Colonic mucosa (tissue), 4 donors: ENCODE measurements around the gene GID8. TPM values are rescaled to one million over a fixed set of nuclear protein-coding genes. Genes with fewer than 3 reads are reported as not detected.

Source experiments
- DNase-seq: peaks from one replicate; pipeline ENCODE4 v3.0.0-alpha.2; 2020
- H3K27ac ChIP-seq: fragments of 200-600 bp; one replicate; pipeline ENCODE4 v1.8.0; 2021
- H3K27me3 ChIP-seq: fragments of 200-600 bp; one replicate; pipeline ENCODE4 v1.8.0; 2021
- H3K36me3 ChIP-seq: fragments of 200-600 bp; one replicate; pipeline ENCODE4 v1.8.0; 2021
- H3K4me1 ChIP-seq: fragments of 200-600 bp; one replicate; pipeline ENCODE4 v1.8.0; 2021; ENCODE audit warnings: mild to moderate bottlenecking
- H3K4me3 ChIP-seq: fragments of 200-600 bp; one replicate; pipeline ENCODE4 v1.8.0; 2021
- H3K9ac ChIP-seq, 2 donors: one replicate each; pipeline ENCODE4 v1.7.0; 2013; ENCODE audit warnings: control low read depth in 2 of 2, low read depth in 2 of 2, low read length in 2 of 2
- H3K9me3 ChIP-seq: fragments of 200-600 bp; one replicate; pipeline ENCODE4 v1.8.0; 2021
- intact Hi-C: fragments of 100-400 bp; cut with DNase I; formaldehyde crosslinking; loops from one replicate; pipeline ENCODE4 v1.14.1; 2022
- total RNA-seq, 2 donors: library from RNA; stranded (reverse); fragmentation: NEBNext Ultra II Directional in 1 of 2; extraction: Animal tissue kit (Norgen Biotek cat#: 25700) in 1 of 2; gene quantifications; one replicate each; pipeline ENCODE4 v1.2.1, GENCODE V29; 2021
- TF ChIP-seq, protein P1 (sequence below): fragments of 200-600 bp; IDR thresholded peaks from one replicate; pipeline ENCODE4 v1.8.0; 2022; ENCODE audit warnings: antibody characterized with exemption, mild to moderate bottlenecking
- donor health status: healthy.
- donor health status: DM: no; HTN: no; CAD: no.
- donor health status: DM: no; HTN: no; CAD: no.

Gene GID8
- total RNA-seq, 2 donors from 2014 or later = 37.3 to 40.4 TPM

DNA sequence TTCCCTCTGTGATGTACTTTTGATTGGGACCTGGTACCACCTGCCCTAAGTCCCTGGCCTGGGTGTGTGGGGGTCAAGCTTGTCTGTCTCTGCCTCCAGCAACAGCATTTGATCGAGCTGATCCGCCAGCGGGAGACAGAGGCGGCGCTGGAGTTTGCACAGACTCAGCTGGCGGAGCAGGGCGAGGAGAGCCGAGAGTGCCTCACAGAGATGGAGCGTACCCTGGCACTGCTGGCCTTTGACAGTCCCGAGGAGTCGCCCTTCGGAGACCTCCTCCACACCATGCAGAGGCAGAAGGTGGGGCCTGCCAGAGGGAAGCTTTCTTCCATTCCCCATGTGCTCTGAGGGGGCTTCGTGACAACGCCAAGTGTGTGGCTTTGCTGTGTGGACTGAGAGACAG lies 5.4 kb downstream of the GID8 start:
- H3K9ac ChIP-seq = no peak overlapping the region
- no peaks in the 10 kb centered on the region for H3K27me3 ChIP-seq
- intact Hi-C loops = no loop called here
- H3K27ac ChIP-seq = no peak overlapping the region
- H3K9me3 ChIP-seq = no peaks in the 10 kb centered on the region
- TF ChIP-seq, protein P1, sequence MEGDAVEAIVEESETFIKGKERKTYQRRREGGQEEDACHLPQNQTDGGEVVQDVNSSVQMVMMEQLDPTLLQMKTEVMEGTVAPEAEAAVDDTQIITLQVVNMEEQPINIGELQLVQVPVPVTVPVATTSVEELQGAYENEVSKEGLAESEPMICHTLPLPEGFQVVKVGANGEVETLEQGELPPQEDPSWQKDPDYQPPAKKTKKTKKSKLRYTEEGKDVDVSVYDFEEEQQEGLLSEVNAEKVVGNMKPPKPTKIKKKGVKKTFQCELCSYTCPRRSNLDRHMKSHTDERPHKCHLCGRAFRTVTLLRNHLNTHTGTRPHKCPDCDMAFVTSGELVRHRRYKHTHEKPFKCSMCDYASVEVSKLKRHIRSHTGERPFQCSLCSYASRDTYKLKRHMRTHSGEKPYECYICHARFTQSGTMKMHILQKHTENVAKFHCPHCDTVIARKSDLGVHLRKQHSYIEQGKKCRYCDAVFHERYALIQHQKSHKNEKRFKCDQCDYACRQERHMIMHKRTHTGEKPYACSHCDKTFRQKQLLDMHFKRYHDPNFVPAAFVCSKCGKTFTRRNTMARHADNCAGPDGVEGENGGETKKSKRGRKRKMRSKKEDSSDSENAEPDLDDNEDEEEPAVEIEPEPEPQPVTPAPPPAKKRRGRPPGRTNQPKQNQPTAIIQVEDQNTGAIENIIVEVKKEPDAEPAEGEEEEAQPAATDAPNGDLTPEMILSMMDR = no peak
- peaks cover 5% of the 10 kb centered on the region for H3K36me3 ChIP-seq
- no peak for DNase-seq
- no peak overlapping the region for H3K4me3 ChIP-seq
- H3K4me1 ChIP-seq = peaks cover 11% of the 10 kb centered on the region

DNA sequence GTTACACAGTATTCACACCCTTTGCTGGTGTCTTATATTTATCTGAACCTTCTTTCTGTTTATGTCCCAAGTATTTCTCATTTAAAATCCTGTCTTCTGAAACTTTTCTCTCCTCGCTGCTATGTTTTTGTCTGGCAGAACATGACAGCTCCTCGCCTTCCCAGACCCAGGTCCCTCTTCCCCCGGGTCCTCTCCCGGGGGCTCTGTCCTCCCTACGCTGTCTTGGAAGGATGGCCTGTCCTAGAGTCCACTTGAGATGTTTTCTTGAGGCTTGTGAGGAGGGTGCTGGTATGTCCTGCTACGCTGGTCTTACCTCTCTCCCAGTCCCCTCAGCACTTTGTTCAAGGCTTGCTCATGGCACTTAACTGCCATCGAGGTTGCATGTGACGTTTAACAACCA lies 6.2 kb downstream of the GID8 start:
- Histone ChIP-seq H3K4me1 (peaks cover 8% of the 10 kb centered on the region), H3K27ac (no peak overlapping the region), H3K36me3 (peaks cover 5% of the 10 kb centered on the region), H3K4me3 (no peak overlapping the region), H3K27me3 (no peaks in the 10 kb centered on the region), H3K9ac (no peak overlapping the region), H3K9me3 (no peaks in the 10 kb centered on the region)
- TF ChIP-seq, protein P1 = no peak
- DNase-seq = no peak
- intact Hi-C loops = no loop called here

DNA sequence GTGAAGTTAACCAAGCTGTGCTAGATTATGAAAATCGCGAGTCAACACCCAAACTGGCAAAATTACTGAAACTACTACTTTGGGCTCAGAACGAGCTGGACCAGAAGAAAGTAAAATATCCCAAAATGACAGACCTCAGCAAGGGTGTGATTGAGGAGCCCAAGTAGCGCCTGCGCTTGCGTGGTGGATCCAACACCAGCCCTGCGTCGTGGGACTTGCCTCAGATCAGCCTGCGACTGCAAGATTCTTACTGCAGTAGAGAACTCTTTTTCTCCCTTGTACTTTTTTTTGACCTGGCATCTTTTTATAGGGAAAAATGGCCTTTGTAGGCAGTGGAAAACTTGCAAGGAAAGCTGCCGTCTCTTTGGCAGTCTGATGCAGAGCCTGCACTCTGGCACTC lies 6.8 kb downstream of the GID8 start:
- Histone ChIP-seq H3K9ac (no peak overlapping the region), H3K27me3 (no peaks in the 10 kb centered on the region), H3K4me1 (peaks cover 2% of the 10 kb centered on the region), H3K36me3 (peaks cover 5% of the 10 kb centered on the region), H3K27ac (no peak overlapping the region), H3K9me3 (no peaks in the 10 kb centered on the region), H3K4me3 (no peak overlapping the region)
- no peak for DNase-seq
- TF ChIP-seq, protein P1 = no peak
- intact Hi-C loops = no loop called here

DNA sequence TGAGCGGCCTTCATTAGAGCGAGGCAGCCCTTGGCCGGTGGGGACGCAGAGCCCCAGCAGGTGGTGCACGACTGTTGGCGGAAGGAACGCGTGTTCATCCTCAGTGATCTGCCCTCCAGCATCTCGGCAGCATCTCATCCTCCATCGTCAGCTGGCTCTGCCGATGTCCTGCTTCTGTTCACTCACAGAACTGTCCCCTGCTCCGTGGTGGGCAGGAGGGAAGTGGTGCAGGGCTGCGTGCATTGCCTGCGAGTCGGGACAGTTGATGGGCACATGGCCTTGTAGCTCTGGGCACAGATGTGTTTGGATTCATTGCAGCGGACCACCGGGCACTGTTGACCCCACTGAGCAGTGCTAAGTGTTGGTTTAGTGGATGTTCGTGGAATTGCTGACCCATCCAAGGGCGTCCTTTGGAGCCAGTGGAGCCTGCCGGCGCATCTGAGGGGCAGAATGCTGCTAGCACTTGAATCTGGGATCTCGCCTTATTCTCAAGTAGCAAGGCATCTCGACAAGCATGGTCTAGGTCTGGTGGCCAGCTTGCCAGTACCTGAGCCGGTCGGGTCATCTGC lies 7.9 kb downstream of the GID8 start:
- H3K9me3 ChIP-seq = no peaks in the 10 kb centered on the region
- H3K4me3 ChIP-seq = no peak overlapping the region
- H3K27me3 ChIP-seq = no peaks in the 10 kb centered on the region
- H3K27ac ChIP-seq = no peak overlapping the region
- H3K9ac ChIP-seq = no peak overlapping the region
- DNase-seq = no peak
- intact Hi-C loops = no loop called here
- H3K36me3 ChIP-seq = peaks cover 5% of the 10 kb centered on the region
- H3K4me1 ChIP-seq = no peaks in the 10 kb centered on the region
- TF ChIP-seq, protein P1 = no peak

DNA sequence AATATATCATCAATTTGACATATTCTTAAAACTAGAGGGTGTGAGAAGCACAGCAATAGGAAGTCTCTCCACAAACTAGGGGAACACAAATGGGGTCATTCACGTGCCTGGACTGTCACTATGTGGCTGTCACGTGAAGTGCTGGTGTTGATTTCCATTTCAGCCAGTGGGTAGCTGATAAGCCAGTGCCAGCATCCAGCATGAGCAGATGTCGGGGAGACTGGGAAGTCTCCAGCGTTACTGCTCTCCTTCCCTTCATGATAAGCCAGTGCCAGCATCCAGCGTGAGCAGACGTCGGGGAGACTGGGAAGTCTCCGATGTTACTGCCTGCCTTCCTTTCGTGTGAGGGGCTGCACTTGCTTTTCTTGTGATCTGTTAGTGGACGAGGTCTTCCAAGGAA lies 9.0 kb downstream of the GID8 start:
- H3K27ac ChIP-seq = no peak overlapping the region
- intact Hi-C loops = no loop called here
- peaks cover 1% of the 10 kb centered on the region for H3K4me1 ChIP-seq
- peaks cover 5% of the 10 kb centered on the region for H3K36me3 ChIP-seq
- TF ChIP-seq, protein P1 = no peak
- no peak overlapping the region for H3K4me3 ChIP-seq
- H3K27me3 ChIP-seq = no peaks in the 10 kb centered on the region
- H3K9ac ChIP-seq = no peak overlapping the region
- H3K9me3 ChIP-seq = no peaks in the 10 kb centered on the region
- no peak for DNase-seq
